SH-SY5Y (cell line): ENCODE results near the gene SPRR5.

Experiments used
- GATA2 ChIP-seq: IDR thresholded peaks from 2 replicates; pipeline ENCODE4 v1.6.1; 2011; ENCODE audit warnings: mild to moderate bottlenecking, low read depth, low read length
- GATA3 ChIP-seq: IDR thresholded peaks from 2 replicates; pipeline ENCODE4 v1.6.1; 2011; ENCODE audit warnings: low read depth, mild to moderate bottlenecking, low read length, moderate library complexity

The SPRR5 gene

GRCh38 chr1:152960452-152961044, 13.5 kb downstream of the SPRR5 start:
- TF ChIP-seq GATA3, result no peak
- TF ChIP-seq GATA2, result no peak

DNA sequence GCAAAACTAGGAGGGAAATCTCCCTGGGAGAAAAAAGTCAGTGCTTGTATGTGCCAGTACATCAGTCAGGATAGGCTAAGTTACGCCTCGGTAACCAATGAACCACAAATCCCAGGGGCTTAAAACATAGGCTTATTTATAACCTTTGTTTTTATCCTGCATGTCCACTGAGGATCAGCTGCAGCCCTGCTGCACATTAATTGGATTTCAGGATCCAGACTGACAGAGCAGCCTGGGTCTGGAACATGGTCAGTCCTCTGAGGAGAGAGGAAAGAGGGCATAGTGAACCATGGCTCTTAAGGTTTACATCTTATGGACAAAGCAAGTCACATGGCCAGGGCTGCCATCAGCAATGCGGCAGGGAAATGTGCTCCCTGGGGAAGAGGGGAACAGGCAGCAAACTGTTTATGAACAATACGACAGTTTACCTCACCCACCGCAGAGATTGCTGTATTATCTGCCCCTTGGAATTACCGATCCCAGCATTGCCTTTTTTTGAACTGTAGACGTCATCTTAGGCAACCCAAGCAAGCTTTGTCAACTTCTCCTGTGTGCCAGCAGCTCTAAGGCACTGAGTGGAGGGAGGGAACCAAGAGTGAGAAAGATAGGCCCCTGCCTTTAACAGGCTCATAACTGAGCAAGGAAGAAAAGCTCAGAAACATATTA, 14.4 kb downstream of the SPRR5 start:
- TF ChIP-seq GATA2, result no peak
- no peak for TF ChIP-seq GATA3

GRCh38 chr1:152962876-152963415, 15.9 kb downstream of the SPRR5 start:
- TF ChIP-seq GATA2 (no peak), GATA3 (no peak)

- no peak for TF ChIP-seq GATA2
- TF ChIP-seq GATA3, result no peak
Measured at GRCh38 chr1:152964536-152964935, 17.5 kb downstream of the SPRR5 start.

- no peak for TF ChIP-seq GATA2
- no peak for TF ChIP-seq GATA3
Measured at GRCh38 chr1:152965853-152966252, 18.8 kb downstream of the SPRR5 start.

DNA sequence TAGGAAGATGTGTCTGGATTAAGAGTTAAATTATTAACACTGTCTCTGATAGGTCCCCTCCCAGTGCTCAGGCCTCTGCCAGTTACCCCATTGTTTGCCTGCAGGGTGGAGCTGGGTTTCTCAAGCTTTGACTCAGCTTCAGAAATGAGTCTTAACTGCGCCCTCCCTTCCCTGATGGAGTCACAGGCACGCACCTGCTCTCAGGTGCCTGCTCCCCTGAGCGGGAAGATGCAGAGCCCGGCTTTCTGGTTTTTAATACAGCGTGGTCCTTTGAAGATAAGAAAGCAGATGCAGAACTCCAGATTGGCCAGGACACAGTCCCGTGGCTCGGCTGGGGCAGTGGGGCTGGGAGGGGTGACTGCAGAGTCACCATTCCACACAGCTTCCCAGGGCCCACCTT, 20.2 kb downstream of the SPRR5 start:
- TF ChIP-seq GATA3 (no peak), GATA2 (no peak)

GRCh38 chr1:152968248-152968647, 21.2 kb downstream of the SPRR5 start:
- no peak for TF ChIP-seq GATA2
- no peak for TF ChIP-seq GATA3

DNA sequence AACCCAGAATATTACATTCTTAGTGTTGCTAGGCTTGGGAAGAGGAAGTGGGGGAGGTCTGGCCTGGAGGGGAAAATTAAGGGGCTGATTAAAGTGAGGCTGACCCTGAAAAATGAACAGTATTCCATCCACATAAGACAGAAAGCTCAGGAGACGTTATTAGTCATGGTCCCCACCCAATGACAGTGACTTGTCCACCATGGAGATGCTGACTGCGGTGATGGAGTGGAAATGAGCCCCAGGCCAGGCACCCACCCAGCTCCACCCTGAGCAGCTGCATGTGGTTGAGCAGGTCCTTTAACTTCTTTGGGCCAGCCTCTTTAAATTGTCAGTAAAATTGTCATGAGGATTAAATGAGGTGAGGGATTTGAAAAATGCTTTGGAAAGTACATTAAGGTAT, 22.0 kb downstream of the SPRR5 start:
- TF ChIP-seq GATA2, result no peak
- no peak for TF ChIP-seq GATA3

DNA sequence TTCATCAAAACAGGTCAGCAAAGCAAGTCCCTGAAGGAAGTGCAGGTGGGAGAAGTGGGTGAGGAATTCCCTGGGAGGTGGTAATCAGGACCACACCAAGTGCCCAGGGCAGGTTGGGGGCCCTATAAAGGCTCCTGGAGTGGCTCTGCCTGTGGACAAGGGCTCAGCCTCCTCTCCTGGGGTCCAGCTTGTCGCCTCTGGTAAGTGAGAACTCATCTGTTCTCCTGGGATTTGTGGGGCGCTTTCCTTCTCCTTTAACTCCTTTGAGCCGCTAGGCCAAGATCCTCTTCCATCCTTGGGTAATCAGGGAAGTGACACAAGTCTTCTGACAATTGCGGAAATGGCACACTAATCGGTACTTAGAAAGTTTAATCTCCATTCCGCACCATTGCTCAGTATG, 23.5 kb downstream of the SPRR5 start, which contains the start of gene SPRR4:
SPRR4 (plus strand) TSS at position 154 of the 400 bp plus-strand sequence. CDS start 1,243 bp downstream, outside the sequence.
- TF ChIP-seq GATA2 (no peak), GATA3 (no peak)

DNA sequence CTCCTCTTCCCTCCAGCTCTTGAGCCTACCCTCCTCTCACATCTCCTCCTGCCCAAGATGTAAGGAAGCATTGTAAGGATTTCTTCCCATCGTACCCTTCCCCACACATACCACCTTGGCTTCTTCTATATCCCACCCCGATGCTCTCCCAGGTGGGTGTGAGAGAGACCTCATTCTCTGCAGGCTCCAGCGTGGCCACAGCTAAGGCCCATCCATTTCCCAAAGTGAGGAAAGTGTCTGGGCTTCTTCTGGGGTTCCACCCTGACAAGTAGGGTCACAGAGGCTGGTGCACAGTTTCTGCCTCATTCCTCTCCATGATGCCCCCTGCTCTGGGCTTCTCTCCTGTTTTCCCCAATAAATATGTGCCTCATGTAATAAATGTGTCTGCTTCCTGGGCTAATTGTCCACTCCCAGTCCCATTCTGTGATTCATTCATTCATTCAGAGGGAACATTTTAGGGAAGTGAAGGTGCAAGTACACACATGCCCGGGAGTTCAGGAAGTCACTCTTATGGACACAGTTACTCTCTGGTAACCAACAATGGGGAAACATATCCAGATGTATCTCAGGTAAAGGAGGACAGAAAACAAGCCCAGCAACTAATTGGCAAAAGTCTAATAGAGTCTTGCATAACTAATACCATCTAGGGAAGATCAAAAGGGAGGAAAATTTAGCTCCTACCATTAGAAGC, 25.3 kb downstream of the SPRR5 start:
- TF ChIP-seq GATA3, result no peak
- no peak for TF ChIP-seq GATA2

GRCh38 chr1:152976688-152977087, 29.7 kb downstream of the SPRR5 start:
- TF ChIP-seq GATA3 (no peak), GATA2 (no peak)

DNA sequence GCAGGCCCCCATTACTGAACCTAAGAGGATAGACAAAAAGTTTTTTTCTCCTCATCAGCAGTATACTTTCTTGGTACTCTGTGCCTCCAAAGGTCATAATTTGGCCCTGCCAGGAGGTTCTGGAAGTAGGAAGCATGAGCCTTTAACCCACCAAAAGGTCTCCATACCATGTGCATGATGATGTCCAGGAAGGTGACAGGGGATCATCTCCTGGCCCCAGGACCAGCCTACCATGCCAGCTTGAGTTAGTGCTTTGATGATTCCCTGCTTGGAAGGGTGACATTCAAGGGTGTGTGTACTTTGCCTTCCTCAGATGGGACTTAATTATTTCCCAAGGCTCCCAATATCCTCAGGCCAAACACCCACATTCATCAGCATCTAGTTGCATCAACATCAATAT, 30.6 kb downstream of the SPRR5 start:
- TF ChIP-seq GATA3 (no peak), GATA2 (no peak)

DNA sequence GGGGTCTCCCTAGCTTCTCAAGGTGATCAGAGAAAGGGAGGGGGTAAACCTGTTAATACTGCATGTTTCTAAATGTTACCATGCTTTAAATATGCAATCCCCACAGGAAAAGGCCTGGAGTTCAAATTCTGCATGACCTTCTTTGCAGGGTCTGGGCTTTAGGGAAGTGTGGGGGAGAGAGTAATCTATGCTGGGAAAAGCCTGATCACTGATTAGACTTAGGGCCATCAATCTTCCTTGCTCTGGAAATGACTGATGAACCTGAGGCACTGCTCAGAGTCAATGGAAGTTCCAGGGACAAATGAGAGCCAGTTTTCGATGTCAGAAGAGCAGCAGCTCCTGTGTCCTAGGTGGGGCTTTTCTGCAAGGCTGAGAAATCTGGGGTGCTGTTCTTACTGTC, 33.7 kb downstream of the SPRR5 start:
- TF ChIP-seq GATA2 (no peak), GATA3 (no peak)

GRCh38 chr1:152981146-152981871, 34.3 kb downstream of the SPRR5 start:
- TF ChIP-seq GATA2, result no peak
- no peak for TF ChIP-seq GATA3

GRCh38 chr1:152982076-152982475, 35.1 kb downstream of the SPRR5 start:
- TF ChIP-seq GATA3 (no peak), GATA2 (no peak)
